Panc1 (cell line): ENCODE results near the gene SLC6A8. TPM values are rescaled to one million over a fixed set of nuclear protein-coding genes. Genes with fewer than 3 reads are reported as not detected.

ENCODE experiments used
- ATAC-seq: fragments of 200-7000 bp; cut with Tn5 transposase; 2 replicates; pipeline ENCODE4 v1.9.1; 2020; ENCODE audit warnings: mild to moderate bottlenecking, moderate library complexity
- BruUV-seq: library from RNA; stranded (reverse); fragments of 400-500 nt; replicated peaks from 2 replicates; lab custom pipeline; 2021; lab: Mats Ljungman, UMichigan
- CTCF ChIA-PET: fragments of 300-600 bp; sonication (Branson Sonifier 250); formaldehyde crosslinking; loops from one replicate; lab custom pipeline; 2022; ENCODE audit warnings: antibody characterized with exemption; lab: Charles Lee
- POLR2A ChIA-PET: fragments of 300-600 bp; sonication (Branson Sonifier 250); formaldehyde crosslinking; loops from one replicate; lab custom pipeline; 2022; ENCODE audit warnings: antibody characterized with exemption; lab: Charles Lee
- DNase-seq: peaks from one replicate; pipeline ENCODE4 v3.0.0-alpha.2; 2010; ENCODE audit warnings: low read depth, low spot score
- H3K27ac ChIP-seq: 2 replicates; pipeline ENCODE4 v1.5.1; 2011; ENCODE audit warnings: mild to moderate bottlenecking, low read length, inconsistent platforms
- H3K27me3 ChIP-seq: fragments of 200-500 bp; sonication (Bioruptor generic); 2 replicates; pipeline ENCODE4 v1.6.0; 2014; ENCODE audit warnings: low read length, inconsistent platforms; ENCODE audit not compliant: control insufficient read depth, insufficient read depth
- H3K36me3 ChIP-seq: fragments of 200-500 bp; sonication (Bioruptor generic); 2 replicates; pipeline ENCODE4 v1.5.1; 2014; ENCODE audit warnings: inconsistent platforms, mild to moderate bottlenecking, low read length, moderate library complexity; ENCODE audit not compliant: control insufficient read depth, insufficient read depth
- H3K4me1 ChIP-seq: 2 replicates; pipeline ENCODE4 v1.5.1; 2011; ENCODE audit warnings: inconsistent platforms, mild to moderate bottlenecking, low read length, moderate library complexity; ENCODE audit not compliant: control insufficient read depth, insufficient read depth
- H3K4me3 ChIP-seq, 2 experiments: 2 replicates each; pipeline ENCODE4 v1.5.1; 2011 to 2012; ENCODE audit warnings: low read depth in 2 of 2, low read length in 2 of 2, mild to moderate bottlenecking in 2 of 2, inconsistent platforms in 1 of 2, moderate library complexity in 1 of 2
- H3K9me3 ChIP-seq: fragments of 200-500 bp; sonication (Bioruptor generic); 2 replicates; pipeline ENCODE4 v1.5.1; 2014; ENCODE audit warnings: low read depth, mild to moderate bottlenecking, inconsistent platforms, low read length, moderate library complexity; ENCODE audit not compliant: control insufficient read depth, insufficient read depth
- POLR2AphosphoS5 ChIP-seq: IDR thresholded peaks from 2 replicates; pipeline ENCODE4 v1.6.1; 2012; ENCODE audit warnings: mild to moderate bottlenecking, low read depth, low read length, moderate library complexity
- SIN3A ChIP-seq: IDR thresholded peaks from 2 replicates; pipeline ENCODE4 v1.6.1; 2012; ENCODE audit warnings: low read depth, mild to moderate bottlenecking, low read length, moderate library complexity, borderline replicate concordance; ENCODE audit not compliant: insufficient read depth
- TCF7L2 ChIP-seq: IDR thresholded peaks from 2 replicates; pipeline ENCODE4 v1.6.1; 2011; ENCODE audit warnings: mild to moderate bottlenecking, low read depth, low read length, inconsistent platforms
- in situ Hi-C: cut with HindIII; loops from 2 replicates; pipeline ENCODE4 v1.10.0; 2016; ENCODE audit warnings: low sequenced_read_pairs, low pct_unique_long_range_greater_than_20kb
- intact Hi-C: fragments of 100-400 bp; cut with micrococcal nuclease; formaldehyde crosslinking; loops from one replicate; pipeline ENCODE4 v1.10.0; 2022; ENCODE audit not compliant: unreplicated experiment
- total RNA-seq: library from RNA; stranded (reverse); gene quantifications from one replicate; pipeline ENCODE4 v1.2.1, GENCODE V29; 2021; ENCODE audit not compliant: unreplicated experiment
- TF ChIP-seq, protein P1 (sequence below), 2 experiments: IDR thresholded peaks; 2 replicates each; pipeline ENCODE4 v1.6.1; 2011 to 2012; ENCODE audit warnings: low read depth in 2 of 2, control low read depth in 1 of 2, low read length in 1 of 2, mild to moderate bottlenecking in 1 of 2, moderate library complexity in 1 of 2; ENCODE audit not compliant: insufficient read depth in 1 of 2
- TF ChIP-seq, protein P2 (sequence below): fragments of 450-650 bp; IDR thresholded peaks from 2 replicates; pipeline ENCODE4 v1.5.1; 2017; ENCODE audit warnings: mild to moderate bottlenecking

SLC6A8 gene
- total RNA-seq, 1 experiment from 2014 or later = 125 TPM

DNA sequence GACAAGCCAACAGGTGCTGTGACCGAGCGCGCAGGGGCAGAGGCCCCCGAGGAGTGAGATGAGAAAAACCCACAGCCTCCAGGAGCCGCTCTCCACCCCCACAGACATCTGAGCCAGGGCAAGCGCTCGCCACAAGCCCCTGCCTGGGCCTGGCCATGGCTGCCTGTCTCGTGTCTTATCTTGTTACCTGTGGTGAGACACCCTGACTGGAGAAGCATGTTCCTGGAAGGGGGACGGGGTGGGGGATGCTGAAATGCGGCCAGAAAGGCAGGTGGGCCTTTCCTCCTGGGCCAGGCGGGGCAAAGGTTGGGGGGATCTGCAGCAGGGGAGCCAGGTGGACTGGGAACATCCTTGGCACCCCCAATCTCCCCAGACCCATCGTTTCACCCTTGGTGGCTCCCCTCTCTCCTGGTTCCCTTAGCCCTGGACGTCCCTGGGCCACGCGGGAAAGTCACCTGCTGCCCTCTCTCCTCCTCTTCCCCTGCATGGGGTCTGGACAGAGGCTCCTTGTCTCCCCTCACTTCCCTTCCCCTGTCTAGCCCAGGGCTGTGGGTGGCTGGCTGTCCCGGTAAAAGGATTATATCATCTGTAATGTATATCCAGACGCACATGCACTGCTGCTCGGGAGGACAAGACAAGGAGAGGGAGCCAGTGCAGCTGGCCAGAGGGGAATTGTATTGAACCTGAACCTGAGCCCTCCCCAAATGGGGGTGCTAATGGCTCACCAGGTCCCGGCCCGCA is 49.1 kb upstream of the SLC6A8 start:
- intact Hi-C loops = no loop called here
- Histone ChIP-seq H3K27me3 (peaks cover 4% of the 10 kb centered on the region; the same call in 1 of the 2 replicates), H3K4me3 (no peak overlapping the region), H3K9me3 (no peaks in the 10 kb centered on the region), H3K27ac (no peak overlapping the region), H3K36me3 (no peaks in the 10 kb centered on the region), H3K4me1 (peaks cover 2% of the 10 kb centered on the region)
- no TSS peak for BruUV-seq
- ATAC-seq (no peak), DNase-seq (no peak)
- ChIA-PET POLR2A (no interaction called here), CTCF (interaction anchor here (0.6 kb wide), 1 partner anchor 24 kb away, joined by 9 read pairs; no protein-coding TSS in a partner anchor)
- TF ChIP-seq, protein P1, sequence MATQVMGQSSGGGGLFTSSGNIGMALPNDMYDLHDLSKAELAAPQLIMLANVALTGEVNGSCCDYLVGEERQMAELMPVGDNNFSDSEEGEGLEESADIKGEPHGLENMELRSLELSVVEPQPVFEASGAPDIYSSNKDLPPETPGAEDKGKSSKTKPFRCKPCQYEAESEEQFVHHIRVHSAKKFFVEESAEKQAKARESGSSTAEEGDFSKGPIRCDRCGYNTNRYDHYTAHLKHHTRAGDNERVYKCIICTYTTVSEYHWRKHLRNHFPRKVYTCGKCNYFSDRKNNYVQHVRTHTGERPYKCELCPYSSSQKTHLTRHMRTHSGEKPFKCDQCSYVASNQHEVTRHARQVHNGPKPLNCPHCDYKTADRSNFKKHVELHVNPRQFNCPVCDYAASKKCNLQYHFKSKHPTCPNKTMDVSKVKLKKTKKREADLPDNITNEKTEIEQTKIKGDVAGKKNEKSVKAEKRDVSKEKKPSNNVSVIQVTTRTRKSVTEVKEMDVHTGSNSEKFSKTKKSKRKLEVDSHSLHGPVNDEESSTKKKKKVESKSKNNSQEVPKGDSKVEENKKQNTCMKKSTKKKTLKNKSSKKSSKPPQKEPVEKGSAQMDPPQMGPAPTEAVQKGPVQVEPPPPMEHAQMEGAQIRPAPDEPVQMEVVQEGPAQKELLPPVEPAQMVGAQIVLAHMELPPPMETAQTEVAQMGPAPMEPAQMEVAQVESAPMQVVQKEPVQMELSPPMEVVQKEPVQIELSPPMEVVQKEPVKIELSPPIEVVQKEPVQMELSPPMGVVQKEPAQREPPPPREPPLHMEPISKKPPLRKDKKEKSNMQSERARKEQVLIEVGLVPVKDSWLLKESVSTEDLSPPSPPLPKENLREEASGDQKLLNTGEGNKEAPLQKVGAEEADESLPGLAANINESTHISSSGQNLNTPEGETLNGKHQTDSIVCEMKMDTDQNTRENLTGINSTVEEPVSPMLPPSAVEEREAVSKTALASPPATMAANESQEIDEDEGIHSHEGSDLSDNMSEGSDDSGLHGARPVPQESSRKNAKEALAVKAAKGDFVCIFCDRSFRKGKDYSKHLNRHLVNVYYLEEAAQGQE (IDR thresholded peaks at IDR 0.05; ENCODE audit: insufficient read depth in 1 of 2, low read depth in 2 of 2, low read length in 1 of 2) = no peak
- TF ChIP-seq, protein P2, sequence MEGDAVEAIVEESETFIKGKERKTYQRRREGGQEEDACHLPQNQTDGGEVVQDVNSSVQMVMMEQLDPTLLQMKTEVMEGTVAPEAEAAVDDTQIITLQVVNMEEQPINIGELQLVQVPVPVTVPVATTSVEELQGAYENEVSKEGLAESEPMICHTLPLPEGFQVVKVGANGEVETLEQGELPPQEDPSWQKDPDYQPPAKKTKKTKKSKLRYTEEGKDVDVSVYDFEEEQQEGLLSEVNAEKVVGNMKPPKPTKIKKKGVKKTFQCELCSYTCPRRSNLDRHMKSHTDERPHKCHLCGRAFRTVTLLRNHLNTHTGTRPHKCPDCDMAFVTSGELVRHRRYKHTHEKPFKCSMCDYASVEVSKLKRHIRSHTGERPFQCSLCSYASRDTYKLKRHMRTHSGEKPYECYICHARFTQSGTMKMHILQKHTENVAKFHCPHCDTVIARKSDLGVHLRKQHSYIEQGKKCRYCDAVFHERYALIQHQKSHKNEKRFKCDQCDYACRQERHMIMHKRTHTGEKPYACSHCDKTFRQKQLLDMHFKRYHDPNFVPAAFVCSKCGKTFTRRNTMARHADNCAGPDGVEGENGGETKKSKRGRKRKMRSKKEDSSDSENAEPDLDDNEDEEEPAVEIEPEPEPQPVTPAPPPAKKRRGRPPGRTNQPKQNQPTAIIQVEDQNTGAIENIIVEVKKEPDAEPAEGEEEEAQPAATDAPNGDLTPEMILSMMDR = no peak
- TF ChIP-seq POLR2AphosphoS5 = no peak
- TF ChIP-seq TCF7L2 = no peak
- TF ChIP-seq SIN3A = no peak
- in situ Hi-C loops = no loop called here

DNA sequence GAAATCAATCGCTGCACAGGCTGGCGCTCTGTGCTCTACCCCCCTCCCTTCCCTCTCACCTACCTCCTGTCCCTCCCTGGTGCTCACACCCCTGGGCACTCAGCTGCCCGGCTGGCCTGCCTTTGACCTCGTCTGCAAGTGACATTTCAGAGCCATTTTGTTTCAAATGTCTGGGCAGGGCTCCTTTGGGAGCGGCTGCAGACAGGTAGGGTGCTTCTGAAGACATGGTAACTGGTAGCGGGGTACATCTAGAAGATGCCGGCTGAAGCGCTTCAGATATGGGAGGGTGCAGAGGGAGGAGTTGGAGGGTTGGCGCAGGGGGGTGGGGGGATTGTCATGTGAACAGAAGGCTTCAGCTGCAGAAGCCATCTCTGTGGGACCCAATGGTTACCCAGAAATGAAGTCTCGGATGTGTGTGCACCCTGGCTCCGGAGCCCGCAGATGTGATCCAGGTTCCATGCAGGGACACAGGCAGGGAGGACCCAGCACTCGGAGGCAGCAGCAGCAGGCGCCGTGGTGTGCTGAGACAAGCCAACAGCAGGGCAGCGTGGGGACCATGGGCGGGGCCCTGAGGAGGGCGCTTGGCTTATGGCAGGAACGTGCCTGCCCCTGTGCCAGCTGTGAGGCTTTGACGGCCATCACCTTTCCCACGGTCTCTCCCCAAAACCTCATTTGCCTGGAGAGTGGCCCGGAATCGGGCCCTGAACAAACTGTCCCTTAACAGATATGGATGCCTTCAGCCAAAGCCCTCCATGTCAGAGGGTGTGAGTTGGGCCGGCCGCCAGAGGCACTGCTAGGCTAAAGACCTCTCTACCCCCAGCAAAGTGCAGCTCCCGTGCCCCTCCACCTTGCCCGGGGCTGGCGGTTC is 48.3 kb upstream of the SLC6A8 start:
- DNase-seq = no peak
- H3K4me1 ChIP-seq = peaks cover 3% of the 10 kb centered on the region
- ChIA-PET POLR2A (no interaction called here), CTCF (interaction anchor here (0.6 kb wide), 1 partner anchor 23 kb away, joined by 9 read pairs; no protein-coding TSS in a partner anchor)
- no peak for ATAC-seq
- TF ChIP-seq TCF7L2 (no peak), SIN3A (no peak), POLR2AphosphoS5 (no peak)
- TF ChIP-seq, protein P2 = no peak
- TF ChIP-seq, protein P1 (IDR thresholded peaks at IDR 0.05; ENCODE audit: insufficient read depth in 1 of 2, low read depth in 2 of 2, low read length in 1 of 2) = no peak
- intact Hi-C loops (no loop called here), in situ Hi-C loops (no loop called here)
- no peak overlapping the region for H3K27ac ChIP-seq
- no peak overlapping the region for H3K4me3 ChIP-seq
- peaks cover 4% of the 10 kb centered on the region; the same call in 1 of the 2 replicates for H3K27me3 ChIP-seq
- no peaks in the 10 kb centered on the region for H3K36me3 ChIP-seq
- no TSS peak for BruUV-seq
- H3K9me3 ChIP-seq = no peaks in the 10 kb centered on the region
